Type B pancreatic cell (in vitro differentiated cells): ENCODE results near the gene ATXN10. TPM values are rescaled to one million over a fixed set of nuclear protein-coding genes. Genes with fewer than 3 reads are reported as not detected.

Experiments used
- DNase-seq: peaks from one replicate; pipeline ENCODE4 v3.0.0; 2021; ENCODE audit warnings: mixed read lengths; ENCODE audit not compliant: unreplicated experiment; ENCODE audit errors: extremely low spot score
- H3K27ac Mint-ChIP-seq: 2 replicates; pipeline ENCODE4 v1.8.0; 2021; ENCODE audit warnings: mild to moderate bottlenecking, mixed read lengths
- H3K27me3 Mint-ChIP-seq: 2 replicates; pipeline ENCODE4 v1.8.0; 2021; ENCODE audit warnings: mixed read lengths
- H3K36me3 Mint-ChIP-seq: 2 replicates; pipeline ENCODE4 v1.8.0; 2021; ENCODE audit warnings: mixed read lengths
- H3K4me1 Mint-ChIP-seq: one replicate; pipeline ENCODE4 v1.8.0; 2021; ENCODE audit warnings: mixed read lengths; ENCODE audit not compliant: unreplicated experiment
- H3K4me3 Mint-ChIP-seq: 2 replicates; pipeline ENCODE4 v1.8.0; 2021; ENCODE audit warnings: mild to moderate bottlenecking, mixed read lengths
- H3K9me3 Mint-ChIP-seq: 2 replicates; pipeline ENCODE4 v1.8.0; 2021; ENCODE audit warnings: mixed read lengths
- CTCF ChIP-seq: fragments of 200-600 bp; sonication (generic); conservative IDR thresholded peaks from 2 replicates; pipeline ENCODE4 v1.5.0; 2021; ENCODE audit warnings: antibody characterized with exemption, mild to moderate bottlenecking
- total RNA-seq: library from RNA; stranded (reverse); gene quantifications from 2 replicates; pipeline ENCODE4 v1.2.1, GENCODE V29; 2021; ENCODE audit warnings: low replicate concordance

ATXN10 gene
- total RNA-seq, 1 donor from 2014 or later, result 182 TPM

GRCh38 chr22:45804319-45804985 is 132.8 kb downstream of the ATXN10 start:
- Mint-ChIP-seq H3K27me3 (no peaks in the 10 kb centered on the region), H3K9me3 (no peaks in the 10 kb centered on the region), H3K27ac (no peak overlapping the region), H3K36me3 (peaks cover 21% of the 10 kb centered on the region), H3K4me3 (no peak overlapping the region), H3K4me1 (peaks cover 10% of the 10 kb centered on the region)
- TF ChIP-seq CTCF, result no peak
- no peak for DNase-seq

DNA sequence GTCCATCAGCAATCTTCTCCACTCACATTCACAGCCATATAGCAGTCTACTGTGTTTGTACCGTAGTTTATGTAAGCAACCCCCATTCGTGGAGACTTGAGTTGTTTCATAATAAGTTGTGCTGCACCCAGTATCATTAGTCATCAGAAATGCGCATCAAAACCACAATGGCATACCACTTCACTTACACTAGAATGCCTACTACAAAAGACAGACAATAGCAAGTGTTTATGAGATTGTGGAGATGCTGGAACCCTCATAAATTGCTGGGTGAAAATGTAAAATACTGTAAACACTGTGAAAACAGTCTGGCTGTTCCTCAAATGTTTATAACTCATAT is 133.3 kb downstream of the ATXN10 start:
- H3K36me3 Mint-ChIP-seq, result peaks cover 21% of the 10 kb centered on the region
- H3K4me3 Mint-ChIP-seq, result no peak overlapping the region
- no peak for TF ChIP-seq CTCF
- H3K9me3 Mint-ChIP-seq, result no peaks in the 10 kb centered on the region
- H3K27ac Mint-ChIP-seq, result no peak overlapping the region
- H3K4me1 Mint-ChIP-seq, result peaks cover 10% of the 10 kb centered on the region
- DNase-seq, result no peak
- no peaks in the 10 kb centered on the region for H3K27me3 Mint-ChIP-seq

DNA sequence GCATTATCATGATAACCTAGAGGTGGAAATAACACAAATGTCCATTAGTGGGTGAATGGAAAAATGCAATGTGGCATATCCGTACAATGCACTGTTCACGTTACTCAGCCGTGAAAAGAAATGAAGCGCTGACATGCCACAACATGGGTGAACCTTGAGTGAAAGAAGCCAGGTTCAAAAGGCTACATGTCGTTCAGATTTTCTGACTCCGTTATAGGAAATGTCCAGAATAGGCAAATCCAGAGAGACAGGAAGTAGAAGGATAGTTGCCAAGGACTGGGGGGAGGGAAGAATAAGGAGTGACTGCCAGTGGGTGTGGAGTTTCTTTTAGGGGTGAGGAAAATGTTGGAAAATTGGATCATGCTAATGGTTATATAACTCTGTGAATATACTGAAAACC is 133.8 kb downstream of the ATXN10 start:
- H3K9me3 Mint-ChIP-seq, result no peaks in the 10 kb centered on the region
- TF ChIP-seq CTCF, result no peak
- H3K27ac Mint-ChIP-seq, result no peak overlapping the region
- DNase-seq, result no peak
- H3K36me3 Mint-ChIP-seq, result peaks cover 21% of the 10 kb centered on the region
- H3K4me1 Mint-ChIP-seq, result peaks cover 10% of the 10 kb centered on the region
- no peaks in the 10 kb centered on the region for H3K27me3 Mint-ChIP-seq
- H3K4me3 Mint-ChIP-seq, result no peak overlapping the region

DNA sequence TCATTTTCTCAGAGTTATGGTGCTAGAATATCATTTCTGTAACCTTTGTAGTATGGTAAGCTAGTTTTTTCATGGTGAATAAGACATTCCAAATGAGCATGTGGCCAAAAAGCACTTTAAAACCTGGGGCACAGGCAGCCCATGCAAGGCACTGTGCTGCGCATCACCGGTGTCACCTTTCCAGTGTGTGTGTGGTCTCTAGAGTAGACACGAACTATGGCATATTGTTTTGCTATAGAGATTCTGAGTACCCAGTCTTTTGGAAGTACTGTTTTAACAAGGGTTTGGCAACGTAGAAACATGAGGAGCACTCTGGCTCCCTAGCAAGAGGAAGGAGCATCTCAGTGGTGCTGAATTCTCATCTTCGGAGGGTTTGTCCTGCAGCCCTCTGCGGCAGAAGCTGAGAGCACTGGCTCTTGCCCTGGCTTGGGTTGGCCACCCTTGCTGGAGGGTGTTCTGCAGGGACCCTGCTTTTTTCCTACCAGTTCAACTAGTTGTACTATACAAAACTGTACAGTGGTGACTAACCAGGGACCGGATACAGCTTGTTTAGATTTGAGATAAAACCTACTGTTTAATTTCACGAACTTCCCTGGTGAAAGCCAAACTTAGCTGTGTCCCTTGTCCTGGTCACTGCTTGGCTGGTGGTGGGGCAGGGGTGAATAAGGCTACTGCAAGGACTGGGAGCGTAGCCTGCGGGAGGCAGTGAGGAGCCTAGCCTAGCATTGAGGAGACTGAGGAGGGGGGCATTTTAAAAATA is 135.7 kb downstream of the ATXN10 start:
- Mint-ChIP-seq H3K4me1 (peaks cover 4% of the 10 kb centered on the region), H3K4me3 (no peak overlapping the region), H3K36me3 (peaks cover 26% of the 10 kb centered on the region), H3K27ac (no peak overlapping the region), H3K27me3 (no peaks in the 10 kb centered on the region), H3K9me3 (no peaks in the 10 kb centered on the region)
- TF ChIP-seq CTCF, result no peak
- no peak for DNase-seq

DNA sequence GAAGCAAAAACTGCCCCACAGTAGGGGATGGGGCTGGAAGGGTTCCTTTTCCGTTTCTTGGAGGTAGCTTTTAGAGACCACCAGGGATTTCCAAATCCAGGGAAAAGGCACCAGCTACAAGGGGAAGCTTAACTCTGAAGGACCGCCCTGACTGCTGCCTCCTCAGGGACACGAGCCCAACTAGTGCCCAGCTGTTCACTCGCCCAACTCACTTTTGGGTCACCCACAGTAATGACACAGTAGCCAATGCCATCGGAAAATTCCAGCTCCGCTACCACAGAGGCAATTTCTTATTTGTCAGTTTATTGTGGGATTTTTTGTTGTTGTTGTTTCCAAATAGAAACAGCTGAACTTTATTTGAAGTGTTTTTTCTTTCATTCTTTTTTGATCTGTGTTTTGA is 141.3 kb downstream of the ATXN10 start:
- no peaks in the 10 kb centered on the region for H3K9me3 Mint-ChIP-seq
- H3K4me1 Mint-ChIP-seq, result peaks cover 5% of the 10 kb centered on the region
- H3K27me3 Mint-ChIP-seq, result no peaks in the 10 kb centered on the region
- no peak overlapping the region for H3K27ac Mint-ChIP-seq
- no peak overlapping the region for H3K4me3 Mint-ChIP-seq
- H3K36me3 Mint-ChIP-seq, result peaks cover 35% of the 10 kb centered on the region
- DNase-seq, result no peak
- TF ChIP-seq CTCF, result no peak
